MM.1S (cell line): ENCODE data around the gene IPO9.

ENCODE experiments used
- CTCF ChIP-seq: fragments of 300-600 bp; sonication (generic); IDR thresholded peaks from 2 replicates; pipeline ENCODE4 v1.5.1; 2016; ENCODE audit warnings: antibody characterized with exemption, low read length, mixed read lengths
- EZH2 ChIP-seq: fragments of 300-600 bp; sonication (generic); optimal IDR thresholded peaks from 2 replicates; pipeline ENCODE3; 2017; ENCODE audit warnings: low read depth, mild to moderate bottlenecking, antibody characterized with exemption, low read length, mixed read lengths
- EZH2phosphoT487 ChIP-seq: fragments of 300-600 bp; sonication (generic); IDR thresholded peaks from 2 replicates; pipeline ENCODE4 v1.6.1; 2018; ENCODE audit warnings: antibody characterized with exemption, low read length

GRCh38 chr1:201885531-201886075 lies 56.6 kb downstream of the IPO9 start:
- TF ChIP-seq CTCF (no peak), EZH2 (no peak), EZH2phosphoT487 (no peak)
